SK-N-SH (cell line): ENCODE results near the gene RNPEPL1. TPM values are rescaled to one million over a fixed set of nuclear protein-coding genes. Genes with fewer than 3 reads are reported as not detected.

Experiments used
- CTCF ChIA-PET: fragments of 300-600, 350-600 bp; formaldehyde crosslinking; extraction: SDS; loops from one replicate; lab custom pipeline; 2021; lab: Yijun Ruan, JAX
- POLR2A ChIA-PET: fragments of 350-600 bp; sonication (Branson Sonifier 250); formaldehyde crosslinking; extraction: SDS; loops from one replicate; lab custom pipeline; 2020; ENCODE audit warnings: antibody characterized with exemption, inconsistent platforms; lab: Yijun Ruan, JAX
- DNase-seq: peaks from one replicate; pipeline ENCODE4 v3.0.0; 2012
- H2AFZ ChIP-seq: fragments of 200-600 bp; sonication (generic); 2 replicates; pipeline ENCODE4 v1.8.1; 2016; ENCODE audit warnings: antibody characterized with exemption, mild to moderate bottlenecking, low read depth
- H3F3A ChIP-seq: fragments of 200-600 bp; sonication (generic); replicated peaks from 2 replicates; pipeline ENCODE3; 2016; ENCODE audit warnings: antibody characterized with exemption, mild to moderate bottlenecking; ENCODE audit not compliant: insufficient read depth
- H3K27ac ChIP-seq, 2 experiments: fragments of 200-500 bp in 1 of 2; fragments of 200-600 bp in 1 of 2; sonication (Bioruptor generic) in 1 of 2; sonication (generic), shearing (Covaris generic) in 1 of 2; 2 replicates each; pipeline versions ENCODE4 v1.5.1 to v1.6.1; 2014 to 2016; ENCODE audit warnings: low read depth in 2 of 2, inconsistent platforms in 1 of 2, low read length in 1 of 2, mild to moderate bottlenecking in 1 of 2, mixed read lengths in 1 of 2
- H3K27me3 ChIP-seq: fragments of 200-600 bp; sonication (generic), shearing (Covaris generic); 2 replicates; pipeline ENCODE4 v1.6.1; 2016; ENCODE audit warnings: mixed run types; ENCODE audit not compliant: insufficient read depth
- H3K36me3 ChIP-seq, 2 experiments: fragments of 200-500 bp in 1 of 2; fragments of 200-600 bp in 1 of 2; sonication (Bioruptor generic) in 1 of 2; sonication (generic) in 1 of 2; replicated peaks in 1 of 2; 2 replicates each; pipeline versions ENCODE3 to v1.5.1; 2014 to 2016; ENCODE audit warnings: low read length in 1 of 2, mild to moderate bottlenecking in 1 of 2; ENCODE audit not compliant: insufficient read depth in 2 of 2, control insufficient read depth in 1 of 2
- H3K4me1 ChIP-seq, 2 experiments: fragments of 200-500 bp in 1 of 2; fragments of 200-600 bp in 1 of 2; sonication (Bioruptor generic) in 1 of 2; sonication (generic), shearing (Covaris generic) in 1 of 2; 2 replicates each; pipeline versions ENCODE4 v1.5.1 to v1.6.1; 2014 to 2016; ENCODE audit warnings: low read depth in 1 of 2, low read length in 1 of 2, mixed run types in 1 of 2; ENCODE audit not compliant: insufficient read depth in 2 of 2, control insufficient read depth in 1 of 2
- H3K4me2 ChIP-seq: fragments of 200-600 bp; sonication (generic), shearing (Covaris generic); 2 replicates; pipeline ENCODE4 v1.6.1; 2017; ENCODE audit warnings: mixed run types
- H3K4me3 ChIP-seq, 2 experiments: fragments of 200-500 bp in 1 of 2; fragments of 200-600 bp in 1 of 2; sonication (Bioruptor generic) in 1 of 2; sonication (generic), shearing (Covaris generic) in 1 of 2; 2 replicates each; pipeline versions ENCODE4 v1.5.1 to v1.8.1; 2014 to 2016; ENCODE audit warnings: low read depth in 2 of 2, inconsistent platforms in 1 of 2, low read length in 1 of 2, mild to moderate bottlenecking in 1 of 2, mixed read lengths in 1 of 2, moderate library complexity in 1 of 2
- H3K79me2 ChIP-seq: fragments of 200-600 bp; sonication (generic); 2 replicates; pipeline ENCODE4 v1.8.1; 2017; ENCODE audit warnings: mild to moderate bottlenecking; ENCODE audit not compliant: insufficient read depth
- H3K9ac ChIP-seq: fragments of 200-600 bp; sonication (generic); 2 replicates; pipeline ENCODE4 v1.6.1; 2017; ENCODE audit warnings: mixed run types
- H3K9me2 ChIP-seq: fragments of 200-600 bp; sonication (generic); 2 replicates; pipeline ENCODE4 v1.6.1; 2017; ENCODE audit warnings: mixed run types
- H3K9me3 ChIP-seq: fragments of 200-600 bp; sonication (generic); 2 replicates; pipeline ENCODE4 v1.6.1; 2017; ENCODE audit warnings: mixed run types, mild to moderate bottlenecking, moderate library complexity
- H4K20me1 ChIP-seq: fragments of 200-600 bp; sonication (generic); 2 replicates; pipeline ENCODE4 v1.6.1; 2017; ENCODE audit warnings: mild to moderate bottlenecking, mixed run types; ENCODE audit not compliant: insufficient read depth
- ELF1 ChIP-seq: IDR thresholded peaks from 2 replicates; pipeline ENCODE4 v1.4.0; 2012
- FOSL2 ChIP-seq: IDR thresholded peaks from 2 replicates; pipeline ENCODE4 v1.4.0; 2012; ENCODE audit warnings: low read depth, mild to moderate bottlenecking, moderate library complexity, borderline replicate concordance
- GABPA ChIP-seq: IDR thresholded peaks from 2 replicates; pipeline ENCODE4 v1.4.0; 2012; ENCODE audit warnings: low read depth, mild to moderate bottlenecking
- JUND ChIP-seq: IDR thresholded peaks from 2 replicates; pipeline ENCODE4 v1.4.0; 2012
- POLR2AphosphoS5 ChIP-seq: IDR thresholded peaks from 2 replicates; pipeline ENCODE4 v1.6.1; 2012; ENCODE audit warnings: low read depth, low read length
- RAD21 ChIP-seq: IDR thresholded peaks from 2 replicates; pipeline ENCODE4 v1.6.1; 2012; ENCODE audit warnings: mild to moderate bottlenecking, low read length
- RFX5 ChIP-seq: IDR thresholded peaks from 2 replicates; pipeline ENCODE4 v1.6.1; 2012; ENCODE audit warnings: mild to moderate bottlenecking, improper control_type of control experiment, low read length
- SIN3A ChIP-seq: IDR thresholded peaks from 2 replicates; pipeline ENCODE4 v1.6.1; 2012; ENCODE audit warnings: low read depth, mild to moderate bottlenecking, low read length, moderate library complexity, borderline replicate concordance
- TAF1 ChIP-seq: IDR thresholded peaks from 2 replicates; pipeline ENCODE4 v1.6.1; 2012; ENCODE audit warnings: low read depth, mild to moderate bottlenecking, low read length, moderate library complexity, borderline replicate concordance
- WGBS: methylation state at CpG from one replicate; pipeline ENCODE4 v1.1.6; 2017; ENCODE audit warnings: low lambda C conversion rate; 5-methylcytosine and 5-hydroxymethylcytosine counted together
- polyA plus RNA-seq, 3 experiments: library from polyadenylated mRNA; depleted of rRNA; stranded (reverse); fragments of >200 nt; gene quantifications; 2 replicates each; pipeline ENCODE4 v1.2.3, GENCODE V29; 2012
- TF ChIP-seq, protein P1 (sequence below): IDR thresholded peaks from 2 replicates; pipeline ENCODE4 v1.6.1; 2012; ENCODE audit warnings: mild to moderate bottlenecking, low read depth, low read length, moderate library complexity
- TF ChIP-seq, protein P2 (sequence below): fragments of 150-350 bp; IDR thresholded peaks from 2 replicates; pipeline ENCODE4 v1.6.1; 2017; ENCODE audit warnings: antibody characterized with exemption, low read length, low read depth, borderline replicate concordance

The RNPEPL1 gene
- polyA plus RNA-seq, 1 of the 3 experiments (the other 2 are of a cell fraction): 14.3 TPM

DNA sequence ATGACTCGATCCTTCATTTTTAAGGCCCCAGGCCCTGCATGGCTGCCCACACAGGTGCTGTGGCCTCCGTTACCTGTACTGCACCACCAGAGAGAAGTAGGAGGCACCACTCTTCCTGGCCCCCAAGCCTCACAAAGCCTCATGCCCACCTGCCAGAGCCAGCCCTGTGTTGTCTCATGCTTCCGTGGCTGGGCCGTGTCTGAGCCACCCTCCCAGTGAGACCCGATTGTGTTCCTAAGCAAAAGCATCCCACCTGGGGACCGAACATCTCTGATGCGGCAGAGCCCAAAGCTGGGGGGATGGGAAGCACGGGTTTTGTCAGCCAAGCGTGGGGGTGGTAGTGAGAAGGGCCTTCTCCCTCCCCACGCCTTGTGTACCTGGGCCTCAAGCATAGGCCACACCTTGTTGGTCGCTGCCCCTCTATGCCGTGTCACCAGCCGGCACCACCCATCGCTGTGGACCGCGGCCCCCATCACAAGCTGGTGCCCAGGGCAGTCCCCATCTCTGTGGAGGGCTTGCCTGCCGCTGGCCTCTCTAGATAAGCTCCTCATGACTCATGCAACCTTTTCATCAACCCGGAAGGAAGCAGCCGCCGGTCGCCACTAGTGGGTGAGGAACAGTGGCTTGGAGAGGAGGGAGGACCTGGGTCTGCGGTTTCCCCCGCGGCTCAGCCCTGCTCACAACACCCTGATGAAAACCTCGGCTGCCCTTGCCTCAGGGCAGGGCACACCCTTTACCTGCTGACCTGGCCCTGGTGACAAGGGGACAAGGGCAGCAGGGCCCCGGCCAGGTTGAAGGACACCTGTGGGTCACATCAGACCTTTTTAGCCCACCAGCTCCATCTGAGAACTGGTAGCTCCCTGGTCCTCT lies 2.7 kb upstream of the RNPEPL1 start:
- Histone ChIP-seq H2AFZ (peak overlapping the region; percentile 91), H3K9me3 (no peaks in the 10 kb centered on the region), H3F3A (peaks cover 20% of the 10 kb centered on the region), H3K4me2 (peak overlapping the region; percentile 98), H3K27me3 (no peaks in the 10 kb centered on the region), H3K79me2 (peaks cover 28% of the 10 kb centered on the region), H4K20me1 (0 out of 2 replicates have a peak, but pooled peaks cover 12% of the 10 kb centered on the region), H3K4me1 (peaks cover 36 to 42% of the 10 kb centered on the region in 2 experiments), H3K27ac (peak overlapping the region; percentile 74 to 80), H3K4me3 (peak overlapping the region; percentile 19 to 56), H3K9me2 (no peaks in the 10 kb centered on the region), H3K36me3 (peaks cover 0 to 7% of the 10 kb centered on the region in 2 experiments), H3K9ac (peak overlapping the region; percentile 64)
- ChIA-PET CTCF (interaction anchor here (0.6 to 2.9 kb wide), 20 partner anchors 11 to 1892 kb away, joined by 3 to 31 read pairs (median 4); partner anchors contain the start of gene CAPN10), POLR2A (interaction anchor here (0.6 to 2.6 kb wide), 4 partner anchors 9 to 390 kb away, joined by 3 to 18 read pairs (median 3); partner anchors contain the start of gene CAPN10)
- TF ChIP-seq ELF1 (peak; percentile 87), JUND (peak; percentile 33; the same call in 1 of the 2 replicates), GABPA (peak; percentile 38; the same call in 1 of the 2 replicates), RAD21 (no peak), SIN3A (no peak), RFX5 (no peak), TAF1 (peak; percentile 29; the same call in 1 of the 2 replicates), POLR2AphosphoS5 (peak; percentile 58; the same call in 1 of the 2 replicates), FOSL2 (peak; percentile 65; the same call in 1 of the 2 replicates)
- TF ChIP-seq, protein P1, sequence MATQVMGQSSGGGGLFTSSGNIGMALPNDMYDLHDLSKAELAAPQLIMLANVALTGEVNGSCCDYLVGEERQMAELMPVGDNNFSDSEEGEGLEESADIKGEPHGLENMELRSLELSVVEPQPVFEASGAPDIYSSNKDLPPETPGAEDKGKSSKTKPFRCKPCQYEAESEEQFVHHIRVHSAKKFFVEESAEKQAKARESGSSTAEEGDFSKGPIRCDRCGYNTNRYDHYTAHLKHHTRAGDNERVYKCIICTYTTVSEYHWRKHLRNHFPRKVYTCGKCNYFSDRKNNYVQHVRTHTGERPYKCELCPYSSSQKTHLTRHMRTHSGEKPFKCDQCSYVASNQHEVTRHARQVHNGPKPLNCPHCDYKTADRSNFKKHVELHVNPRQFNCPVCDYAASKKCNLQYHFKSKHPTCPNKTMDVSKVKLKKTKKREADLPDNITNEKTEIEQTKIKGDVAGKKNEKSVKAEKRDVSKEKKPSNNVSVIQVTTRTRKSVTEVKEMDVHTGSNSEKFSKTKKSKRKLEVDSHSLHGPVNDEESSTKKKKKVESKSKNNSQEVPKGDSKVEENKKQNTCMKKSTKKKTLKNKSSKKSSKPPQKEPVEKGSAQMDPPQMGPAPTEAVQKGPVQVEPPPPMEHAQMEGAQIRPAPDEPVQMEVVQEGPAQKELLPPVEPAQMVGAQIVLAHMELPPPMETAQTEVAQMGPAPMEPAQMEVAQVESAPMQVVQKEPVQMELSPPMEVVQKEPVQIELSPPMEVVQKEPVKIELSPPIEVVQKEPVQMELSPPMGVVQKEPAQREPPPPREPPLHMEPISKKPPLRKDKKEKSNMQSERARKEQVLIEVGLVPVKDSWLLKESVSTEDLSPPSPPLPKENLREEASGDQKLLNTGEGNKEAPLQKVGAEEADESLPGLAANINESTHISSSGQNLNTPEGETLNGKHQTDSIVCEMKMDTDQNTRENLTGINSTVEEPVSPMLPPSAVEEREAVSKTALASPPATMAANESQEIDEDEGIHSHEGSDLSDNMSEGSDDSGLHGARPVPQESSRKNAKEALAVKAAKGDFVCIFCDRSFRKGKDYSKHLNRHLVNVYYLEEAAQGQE: 0 out of 2 replicates have a peak, but pooled peaks have one; percentile 3
- TF ChIP-seq, protein P2, sequence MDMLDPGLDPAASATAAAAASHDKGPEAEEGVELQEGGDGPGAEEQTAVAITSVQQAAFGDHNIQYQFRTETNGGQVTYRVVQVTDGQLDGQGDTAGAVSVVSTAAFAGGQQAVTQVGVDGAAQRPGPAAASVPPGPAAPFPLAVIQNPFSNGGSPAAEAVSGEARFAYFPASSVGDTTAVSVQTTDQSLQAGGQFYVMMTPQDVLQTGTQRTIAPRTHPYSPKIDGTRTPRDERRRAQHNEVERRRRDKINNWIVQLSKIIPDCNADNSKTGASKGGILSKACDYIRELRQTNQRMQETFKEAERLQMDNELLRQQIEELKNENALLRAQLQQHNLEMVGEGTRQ: no peak
- 41% methylated on average over 15 of the region's 26 CpGs for WGBS
- DNase-seq: peak; percentile 36
